ENCODE measurements around the gene THADA.
A peak's percentile ranks its signal among the peaks of the same experiment; 100 is the strongest.
"Not testable (repeated sequence)": the region's sequence is repeated elsewhere in the genome, so short reads cannot be mapped to it uniquely, and the experiment has no call there.

The THADA gene

DNA sequence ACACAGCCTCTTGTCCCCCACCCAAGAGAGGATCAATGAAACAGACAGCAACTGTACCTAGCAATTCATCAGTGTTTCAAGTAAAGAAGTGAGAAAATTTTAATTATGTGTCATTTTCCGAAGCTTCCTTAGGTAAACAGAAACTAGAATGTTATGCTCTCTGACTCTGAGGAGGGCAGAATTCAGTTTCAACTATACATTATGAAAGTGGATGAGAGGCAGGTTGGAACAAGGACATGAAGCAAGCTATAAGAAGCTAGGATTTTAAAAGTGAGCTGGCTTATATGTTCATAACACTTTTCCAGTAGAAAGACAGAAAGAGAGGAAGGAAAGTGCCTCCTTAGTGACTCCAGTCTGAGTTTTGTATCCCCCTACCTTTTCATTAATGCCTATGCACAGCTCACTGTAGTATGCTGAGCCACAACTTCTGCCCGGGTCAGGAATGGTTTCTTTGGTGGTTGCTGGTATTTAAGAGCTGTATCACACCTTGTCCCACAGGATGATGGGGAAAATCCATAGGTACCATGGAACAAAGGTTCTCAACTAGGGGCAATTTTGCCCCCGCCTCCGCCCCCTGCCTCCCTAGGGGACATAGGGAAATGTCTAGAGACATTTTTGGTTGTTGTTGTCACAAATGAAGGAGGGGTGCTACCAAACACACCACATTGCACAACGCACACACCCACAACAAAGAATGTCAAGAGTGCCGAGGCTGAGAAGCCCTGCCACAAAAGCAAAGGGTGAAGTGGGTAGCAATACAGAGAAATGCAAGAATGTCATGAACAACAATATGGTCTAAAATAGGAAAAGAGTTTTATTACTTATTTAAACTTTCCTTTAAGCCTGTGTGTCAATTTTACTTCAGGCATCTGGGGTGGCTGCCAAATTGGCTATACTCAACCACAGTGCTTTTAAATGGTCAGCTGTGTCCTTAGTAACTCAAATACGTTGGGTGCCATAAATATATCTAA lies 208.5 kb downstream of the THADA start:
- Histone ChIP-seq H3K27me3 (ENCODE audit: insufficient read depth, poor library complexity, severe bottlenecking) (no peaks in the 10 kb centered on the region), H3K36me3 (ENCODE audit: low read depth) (no peaks in the 10 kb centered on the region), H3K4me1 (ENCODE audit: insufficient read depth, poor library complexity, severe bottlenecking) (no peaks in the 10 kb centered on the region), H3K4me3 (ENCODE audit: severe bottlenecking) (no peak overlapping the region), H3K27ac (ENCODE audit: poor library complexity, severe bottlenecking) (no peak overlapping the region), H3K9me3 (ENCODE audit: severe bottlenecking) (no peaks in the 10 kb centered on the region)
- TF ChIP-seq CTCF (IDR thresholded peaks at IDR 0.05; ENCODE audit: poor library complexity, severe bottlenecking), result no peak
- ATAC-seq (ENCODE audit: low read depth) (peak; percentile 46; the same call in 2 of the 3 replicates), DNase-seq (ENCODE audit: low spot score) (no peak)

GRCh38 chr2:43386679-43387078 lies 209.2 kb downstream of the THADA start:
- H3K4me3 ChIP-seq (ENCODE audit: severe bottlenecking); H3K27ac ChIP-seq (ENCODE audit: poor library complexity, severe bottlenecking); H3K9me3 ChIP-seq (ENCODE audit: severe bottlenecking); ATAC-seq (ENCODE audit: low read depth); H3K36me3 ChIP-seq (ENCODE audit: low read depth); H3K4me1 ChIP-seq (ENCODE audit: insufficient read depth, poor library complexity, severe bottlenecking); H3K27me3 ChIP-seq (ENCODE audit: insufficient read depth, poor library complexity, severe bottlenecking); DNase-seq (ENCODE audit: low spot score): not testable (repeated sequence)

GRCh38 chr2:43384143-43384542 lies 211.7 kb downstream of the THADA start:
- H3K4me3 ChIP-seq (ENCODE audit: severe bottlenecking), result no peak overlapping the region
- ATAC-seq (ENCODE audit: low read depth), result no peak
- H3K27me3 ChIP-seq (ENCODE audit: insufficient read depth, poor library complexity, severe bottlenecking), result no peaks in the 10 kb centered on the region
- TF ChIP-seq CTCF (IDR thresholded peaks at IDR 0.05; ENCODE audit: poor library complexity, severe bottlenecking), result no peak
- no peaks in the 10 kb centered on the region for H3K9me3 ChIP-seq (ENCODE audit: severe bottlenecking)
- H3K36me3 ChIP-seq (ENCODE audit: low read depth), result no peaks in the 10 kb centered on the region
- H3K4me1 ChIP-seq (ENCODE audit: insufficient read depth, poor library complexity, severe bottlenecking), result no peaks in the 10 kb centered on the region
- H3K27ac ChIP-seq (ENCODE audit: poor library complexity, severe bottlenecking), result no peak overlapping the region
- DNase-seq (ENCODE audit: low spot score), result no peak

- ATAC-seq (ENCODE audit: low read depth) (no peak), DNase-seq (ENCODE audit: low spot score) (no peak)
- no peaks in the 10 kb centered on the region for H3K4me1 ChIP-seq (ENCODE audit: insufficient read depth, poor library complexity, severe bottlenecking)
- no peaks in the 10 kb centered on the region for H3K27me3 ChIP-seq (ENCODE audit: insufficient read depth, poor library complexity, severe bottlenecking)
- H3K27ac ChIP-seq (ENCODE audit: poor library complexity, severe bottlenecking), result no peak overlapping the region
- H3K4me3 ChIP-seq (ENCODE audit: severe bottlenecking), result no peak overlapping the region
- no peak for TF ChIP-seq CTCF (IDR thresholded peaks at IDR 0.05; ENCODE audit: poor library complexity, severe bottlenecking)
- no peaks in the 10 kb centered on the region for H3K9me3 ChIP-seq (ENCODE audit: severe bottlenecking)
- H3K36me3 ChIP-seq (ENCODE audit: low read depth), result no peaks in the 10 kb centered on the region
Measured at GRCh38 chr2:43383533-43383932, 212.3 kb downstream of the THADA start.

- Histone ChIP-seq H3K4me1 (ENCODE audit: insufficient read depth, poor library complexity, severe bottlenecking) (no peaks in the 10 kb centered on the region), H3K4me3 (ENCODE audit: severe bottlenecking) (no peak overlapping the region), H3K27me3 (ENCODE audit: insufficient read depth, poor library complexity, severe bottlenecking) (no peaks in the 10 kb centered on the region), H3K36me3 (ENCODE audit: low read depth) (no peaks in the 10 kb centered on the region), H3K9me3 (ENCODE audit: severe bottlenecking) (no peaks in the 10 kb centered on the region), H3K27ac (ENCODE audit: poor library complexity, severe bottlenecking) (no peak overlapping the region)
- ATAC-seq (ENCODE audit: low read depth) (no peak), DNase-seq (ENCODE audit: low spot score) (no peak)
- TF ChIP-seq CTCF (IDR thresholded peaks at IDR 0.05; ENCODE audit: poor library complexity, severe bottlenecking), result no peak
Measured at GRCh38 chr2:43379494-43379893, 216.3 kb downstream of the THADA start.

All from RWPE2 (cell line).